GM12891 (cell line): ENCODE measurements around the gene RAET1E.

Experiments
- DNase-seq: peaks from one replicate; pipeline ENCODE4 v3.0.0; 2011; ENCODE audit warnings: low spot score; ENCODE audit not compliant: insufficient read length
- FAIRE-seq: peaks from 2 replicates; lab custom pipeline; 2011; peaks lifted over from hg19 to GRCh38; lab: Jason Lieb, UNC
- PAX5 ChIP-seq: IDR thresholded peaks from 2 replicates; pipeline ENCODE4 v1.6.1; 2011; ENCODE audit warnings: low read length, moderate library complexity, mild to moderate bottlenecking; ENCODE audit not compliant: insufficient read depth, severe bottlenecking
- POLR2A ChIP-seq: IDR thresholded peaks from 2 replicates; pipeline ENCODE4 v1.6.1; 2011; ENCODE audit warnings: low read depth, low read length, control low read depth
- POLR2AphosphoS5 ChIP-seq: IDR thresholded peaks from 2 replicates; pipeline ENCODE4 v1.6.1; 2011; ENCODE audit warnings: low read depth, low read length, control low read depth
- POU2F2 ChIP-seq: IDR thresholded peaks from 2 replicates; pipeline ENCODE4 v1.6.1; 2011; ENCODE audit warnings: low read depth, mild to moderate bottlenecking, control low read depth, low read length, moderate library complexity
- SPI1 ChIP-seq: IDR thresholded peaks from 2 replicates; pipeline ENCODE4 v1.6.1; 2011; ENCODE audit warnings: low read depth, low read length, control low read depth
- TAF1 ChIP-seq: IDR thresholded peaks from 2 replicates; pipeline ENCODE4 v1.6.1; 2011; ENCODE audit warnings: low read depth, low read length, control low read depth

Gene RAET1E

DNA sequence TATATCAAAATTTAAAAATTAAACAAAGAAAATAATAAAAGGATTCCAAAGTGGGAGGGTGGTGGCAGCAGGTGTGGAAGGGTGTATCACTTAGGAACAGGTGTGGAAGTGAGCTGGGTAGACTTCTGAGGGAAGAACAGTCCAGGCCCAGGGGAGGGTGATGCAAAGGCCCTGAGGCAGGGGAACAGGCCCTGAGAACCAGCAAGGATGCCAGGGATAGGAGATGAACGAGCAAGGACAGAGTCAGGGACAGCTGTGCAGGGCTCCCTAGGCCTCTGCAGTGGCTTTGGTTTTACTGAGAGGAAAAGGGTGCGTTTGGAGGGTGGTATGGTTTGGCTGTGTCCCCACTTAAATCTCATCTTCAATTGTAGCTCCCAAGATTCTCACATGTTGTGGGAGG lies 9.4 kb upstream of the RAET1E start:
- TF ChIP-seq POU2F2 (no peak), POLR2A (no peak), PAX5 (no peak), SPI1 (no peak)
- FAIRE-seq (no peak), DNase-seq (no peak)

GRCh38 chr6:149906405-149906804 lies 8.5 kb upstream of the RAET1E start:
- FAIRE-seq = no peak
- no peak for TF ChIP-seq POLR2A
- no peak for TF ChIP-seq TAF1
- no peak for TF ChIP-seq SPI1
- TF ChIP-seq POLR2AphosphoS5 = no peak
- TF ChIP-seq PAX5 = no peak
- no peak for TF ChIP-seq POU2F2
- DNase-seq = no peak

DNA sequence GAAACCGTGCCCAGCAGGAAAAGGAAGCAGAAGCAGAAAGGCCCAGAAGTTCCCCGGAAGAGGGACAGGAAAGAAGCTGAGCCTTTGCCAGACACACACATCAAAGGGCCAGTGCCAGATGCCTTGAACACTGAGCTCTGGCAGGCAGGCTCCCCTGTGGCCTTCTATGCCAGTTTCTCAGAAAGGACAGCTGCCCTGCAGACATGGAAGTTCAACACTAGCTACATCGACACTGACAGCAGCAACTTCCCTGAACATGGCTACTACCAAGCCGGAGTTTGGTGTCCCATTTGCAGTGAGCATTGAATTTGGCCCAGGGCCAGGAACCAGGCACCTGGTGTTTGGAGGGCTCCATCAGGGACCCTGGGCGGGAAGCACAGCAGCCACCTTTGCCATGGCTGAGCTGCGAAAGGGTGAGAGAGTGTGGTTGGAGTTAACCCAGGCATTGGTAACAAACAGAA lies 8.0 kb upstream of the RAET1E start:
- FAIRE-seq (no peak), DNase-seq (no peak)
- TF ChIP-seq POLR2AphosphoS5 (no peak), SPI1 (no peak), PAX5 (no peak), POU2F2 (no peak), POLR2A (no peak), TAF1 (no peak)

GRCh38 chr6:149905371-149905910 lies 7.5 kb upstream of the RAET1E start:
- FAIRE-seq (no peak), DNase-seq (no peak)
- no peak for TF ChIP-seq SPI1
- TF ChIP-seq POLR2A = no peak
- TF ChIP-seq POU2F2 = no peak

GRCh38 chr6:149904661-149905370 lies 6.9 kb upstream of the RAET1E start:
- DNase-seq (no peak), FAIRE-seq (no peak)
- TF ChIP-seq SPI1 = no peak
- TF ChIP-seq POLR2AphosphoS5 = no peak
- TF ChIP-seq TAF1 = no peak
- TF ChIP-seq PAX5 = no peak
- no peak for TF ChIP-seq POU2F2
- TF ChIP-seq POLR2A = no peak

DNA sequence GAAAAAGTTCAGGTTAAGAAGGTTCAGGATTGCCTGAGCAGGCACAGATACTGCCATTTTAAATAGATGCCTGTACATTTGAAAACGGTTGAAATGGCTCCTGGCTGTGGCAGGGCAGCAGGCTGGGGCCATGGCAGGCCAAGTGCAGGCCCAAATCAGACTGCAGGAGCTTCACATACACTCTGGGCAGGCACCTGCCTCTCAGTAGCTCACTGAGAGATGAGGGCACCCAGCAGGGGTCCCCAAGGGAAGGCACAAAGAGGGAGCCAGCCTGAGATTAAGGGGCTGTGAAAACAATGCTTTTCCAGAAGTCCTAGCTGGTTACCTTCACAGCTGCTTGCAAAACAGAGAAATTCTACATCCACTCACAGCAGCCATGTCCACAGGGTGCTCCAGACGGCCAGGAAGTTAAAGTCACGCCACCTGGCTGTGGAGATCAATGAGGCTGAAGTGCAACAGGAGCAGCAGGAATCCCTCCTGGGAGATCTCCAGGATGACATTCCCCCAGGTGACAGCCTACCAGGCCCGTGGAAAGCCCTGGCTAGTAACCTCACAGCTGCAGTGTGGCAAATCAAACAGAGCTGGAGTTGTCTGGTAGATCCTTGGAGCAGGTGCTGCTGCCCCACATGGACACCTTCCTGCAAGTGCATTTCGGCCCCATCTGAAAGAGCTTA lies 6.2 kb upstream of the RAET1E start:
- TF ChIP-seq POLR2AphosphoS5 (no peak), POU2F2 (no peak), PAX5 (no peak), SPI1 (no peak), POLR2A (no peak), TAF1 (no peak)
- DNase-seq (no peak), FAIRE-seq (no peak)

DNA sequence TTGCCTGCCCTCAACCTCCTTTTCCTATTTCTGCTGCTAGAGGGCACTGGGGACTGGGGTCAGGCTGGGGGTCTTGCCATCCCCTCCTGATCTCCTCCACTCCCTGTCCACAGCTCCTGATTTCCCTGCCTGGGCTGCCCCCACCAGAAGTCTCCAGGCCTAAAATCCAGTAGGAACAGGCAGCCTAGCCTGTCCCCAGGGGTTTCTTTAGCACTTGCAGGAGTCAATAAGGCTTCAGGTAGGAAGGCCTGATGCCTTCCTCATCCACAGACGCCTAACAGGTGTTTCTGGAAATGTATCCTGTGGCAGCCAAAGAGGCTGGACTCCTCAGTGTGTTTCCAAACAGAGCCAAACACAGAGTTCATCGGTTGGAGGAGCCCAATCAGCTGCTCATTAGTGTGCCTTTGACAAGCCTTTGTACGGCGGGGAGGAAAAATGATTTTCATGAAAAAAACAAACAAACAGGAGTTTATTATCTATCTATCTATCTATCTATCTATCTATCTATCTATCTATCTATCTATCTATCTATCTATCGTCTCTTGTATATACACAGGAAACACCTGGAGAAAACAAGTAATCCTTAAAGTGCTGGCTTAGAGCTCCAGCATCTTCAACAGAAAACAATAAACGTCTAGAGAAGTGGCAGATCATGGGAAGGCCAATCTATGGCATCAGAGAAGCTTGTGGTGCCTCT lies 3.7 kb upstream of the RAET1E start:
- no peak for DNase-seq
- no peak for TF ChIP-seq TAF1
- TF ChIP-seq PAX5 = no peak
- TF ChIP-seq POLR2A = no peak
- TF ChIP-seq POLR2AphosphoS5 = no peak
- no peak for TF ChIP-seq POU2F2
- TF ChIP-seq SPI1 = no peak
- FAIRE-seq = no peak

DNA sequence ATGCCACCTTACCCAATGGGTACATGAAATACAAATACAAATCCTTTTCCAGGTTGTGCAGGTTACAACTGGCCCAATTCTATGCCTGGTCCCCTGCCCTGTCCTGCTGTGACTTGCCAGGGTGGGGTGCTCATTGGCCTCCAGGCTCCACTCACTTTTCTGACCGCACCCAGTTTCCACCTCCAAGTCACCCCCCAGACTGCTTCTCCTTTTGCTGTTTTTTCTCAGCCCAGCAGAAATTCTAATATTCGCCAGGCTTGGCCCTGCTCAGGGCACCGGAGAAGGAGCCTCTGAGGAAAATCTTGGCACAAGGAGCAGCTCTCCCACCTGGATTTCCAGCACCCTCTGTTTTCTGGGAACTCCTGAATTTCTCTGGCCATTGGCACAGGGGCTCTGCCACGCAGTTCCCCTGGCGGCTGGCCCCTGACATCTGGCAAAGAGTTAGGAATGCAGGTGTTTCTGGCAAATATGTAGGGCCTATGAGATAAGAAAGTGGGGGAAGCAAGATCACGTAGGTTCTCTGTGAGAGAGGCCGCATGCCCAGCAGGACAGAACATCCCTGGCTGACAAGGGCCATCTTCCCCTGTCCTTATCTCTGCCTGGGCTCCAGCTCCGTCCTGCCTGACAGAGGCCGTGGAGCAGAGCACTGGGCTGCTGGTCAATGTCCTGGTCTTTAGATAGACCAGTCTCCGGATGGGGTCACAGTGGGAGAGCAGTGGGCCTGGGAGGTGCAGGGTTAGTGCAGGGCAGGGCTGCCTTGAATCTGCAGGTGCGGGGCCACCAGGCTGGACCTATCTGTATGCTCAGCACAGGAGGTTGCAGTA lies 2.9 kb upstream of the RAET1E start:
- DNase-seq = no peak
- FAIRE-seq = no peak
- TF ChIP-seq POLR2A (no peak), PAX5 (no peak), SPI1 (no peak), POLR2AphosphoS5 (no peak), TAF1 (no peak)

GRCh38 chr6:149899926-149900619 lies 2.2 kb upstream of the RAET1E start:
- no peak for TF ChIP-seq PAX5
- TF ChIP-seq TAF1 = no peak
- no peak for TF ChIP-seq POLR2A
- TF ChIP-seq SPI1 = no peak
- TF ChIP-seq POLR2AphosphoS5 = no peak
- no peak for TF ChIP-seq POU2F2
- DNase-seq (no peak), FAIRE-seq (no peak)
